ENCODE results near the gene ATP6V1D.
"Not testable (repeated sequence)": the region's sequence is repeated elsewhere in the genome, so short reads cannot be mapped to it uniquely, and the experiment has no call there.

ATP6V1D gene

GRCh38 chr14:67357186-67357968, 2.2 kb downstream of the ATP6V1D start:
- H3K4me3 ChIP-seq (ENCODE audit: low read depth, low read length): peak overlapping the region; percentile 4; the same call in 1 of the 2 replicates
- no peak for TF ChIP-seq CTCF (IDR thresholded peaks at IDR 0.05; ENCODE audit: insufficient read depth, low read depth, low read length, missing control alignments)
- DNase-seq (ENCODE audit: low read depth): peak; percentile 35

- no peak for DNase-seq (ENCODE audit: low read depth)
- H3K4me3 ChIP-seq (ENCODE audit: low read depth, low read length): no peak overlapping the region
- TF ChIP-seq CTCF (IDR thresholded peaks at IDR 0.05; ENCODE audit: insufficient read depth, low read depth, low read length, missing control alignments): no peak
Measured at GRCh38 chr14:67352055-67352454, 7.5 kb downstream of the ATP6V1D start.

GRCh38 chr14:67345583-67345982, 14.0 kb downstream of the ATP6V1D start:
- no peak overlapping the region for H3K4me3 ChIP-seq (ENCODE audit: low read depth, low read length)
- DNase-seq (ENCODE audit: low read depth): no peak
- TF ChIP-seq CTCF (IDR thresholded peaks at IDR 0.05; ENCODE audit: insufficient read depth, low read depth, low read length, missing control alignments): no peak

GRCh38 chr14:67343601-67344230, 15.9 kb downstream of the ATP6V1D start:
- H3K4me3 ChIP-seq (ENCODE audit: low read depth, low read length): no peak overlapping the region
- no peak for DNase-seq (ENCODE audit: low read depth)
- TF ChIP-seq CTCF (IDR thresholded peaks at IDR 0.05; ENCODE audit: insufficient read depth, low read depth, low read length, missing control alignments): no peak

DNA sequence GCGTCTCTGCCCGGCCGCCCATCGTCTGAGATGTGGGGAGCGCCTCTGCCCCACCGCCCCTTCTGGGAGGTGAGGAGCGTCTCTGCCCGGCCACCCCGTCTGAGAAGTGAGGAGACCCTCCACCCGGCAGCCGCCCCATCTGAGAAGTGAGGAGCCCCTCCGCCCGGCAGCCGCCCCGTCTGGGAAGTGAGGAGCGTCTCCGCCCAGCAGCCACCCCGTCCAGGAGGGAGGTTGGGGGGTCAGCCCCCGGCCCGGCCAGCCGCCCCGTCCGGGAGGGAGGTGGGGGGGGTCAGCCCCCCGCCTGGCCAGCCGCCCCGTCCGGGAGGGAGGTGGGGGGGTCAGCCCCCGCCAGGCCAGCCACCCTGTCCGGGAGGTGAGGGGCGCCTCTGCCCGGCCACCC, 18.4 kb downstream of the ATP6V1D start:
- H3K4me3 ChIP-seq (ENCODE audit: low read depth, low read length); DNase-seq (ENCODE audit: low read depth): not testable (repeated sequence)

GRCh38 chr14:67335781-67336180, 23.8 kb downstream of the ATP6V1D start:
- no peak overlapping the region for H3K4me3 ChIP-seq (ENCODE audit: low read depth, low read length)
- peak; percentile 42 for DNase-seq (ENCODE audit: low read depth)
- TF ChIP-seq CTCF (IDR thresholded peaks at IDR 0.05; ENCODE audit: insufficient read depth, low read depth, low read length, missing control alignments): peak; percentile 38

GRCh38 chr14:67332468-67332867, 27.1 kb downstream of the ATP6V1D start:
- no peak for DNase-seq (ENCODE audit: low read depth)
- H3K4me3 ChIP-seq (ENCODE audit: low read depth, low read length): no peak overlapping the region
- no peak for TF ChIP-seq CTCF (IDR thresholded peaks at IDR 0.05; ENCODE audit: insufficient read depth, low read depth, low read length, missing control alignments)
